ENCODE data around the gene ZNF416.

ZNF416 gene

DNA sequence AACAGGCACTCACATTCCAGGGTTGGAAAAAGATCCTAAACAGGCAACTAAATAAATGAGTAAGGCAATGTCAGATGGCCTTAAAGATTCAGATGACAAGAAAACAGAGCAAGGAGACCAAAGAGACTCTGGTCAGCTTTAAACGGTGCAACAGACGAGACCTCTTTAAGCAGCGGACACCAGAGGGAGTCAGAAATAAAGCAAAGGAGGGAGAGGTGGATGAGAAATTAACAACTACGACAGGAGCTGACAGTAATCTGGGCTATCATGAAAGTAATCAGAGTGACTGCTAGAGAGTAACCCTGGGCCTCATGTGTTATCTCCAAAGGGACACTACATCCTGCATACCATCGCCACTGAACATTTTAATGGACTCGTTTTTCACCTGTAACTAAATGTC, 20.2 kb downstream of the ZNF416 start:
- DNase-seq, result no peak

GRCh38 chr19:57557659-57558058, 21.1 kb downstream of the ZNF416 start:
- no peak for DNase-seq

DNA sequence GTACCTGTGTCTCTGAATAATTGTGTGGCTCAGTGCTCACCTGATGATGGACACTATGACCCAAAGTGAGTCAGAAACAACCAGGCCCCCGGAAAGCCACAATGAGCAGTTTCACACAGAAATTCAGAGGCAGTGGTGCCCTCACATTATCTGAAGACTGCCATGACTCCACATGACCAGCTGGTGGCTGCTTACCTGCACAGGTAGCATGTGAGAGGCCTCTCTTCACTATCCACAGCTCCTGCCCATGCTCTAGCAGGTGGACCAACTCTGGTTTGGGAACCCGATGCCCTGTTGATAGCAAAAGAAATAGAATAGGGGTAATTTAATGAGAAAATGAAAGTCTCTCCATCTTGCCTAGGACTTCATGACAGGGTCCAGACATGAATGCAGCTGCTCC, 26.3 kb downstream of the ZNF416 start:
- no peak for DNase-seq

GRCh38 chr19:57546513-57546912, 32.2 kb downstream of the ZNF416 start:
- DNase-seq, result no peak

GRCh38 chr19:57537953-57538547, 40.7 kb downstream of the ZNF416 start:
- no peak for DNase-seq

DNA sequence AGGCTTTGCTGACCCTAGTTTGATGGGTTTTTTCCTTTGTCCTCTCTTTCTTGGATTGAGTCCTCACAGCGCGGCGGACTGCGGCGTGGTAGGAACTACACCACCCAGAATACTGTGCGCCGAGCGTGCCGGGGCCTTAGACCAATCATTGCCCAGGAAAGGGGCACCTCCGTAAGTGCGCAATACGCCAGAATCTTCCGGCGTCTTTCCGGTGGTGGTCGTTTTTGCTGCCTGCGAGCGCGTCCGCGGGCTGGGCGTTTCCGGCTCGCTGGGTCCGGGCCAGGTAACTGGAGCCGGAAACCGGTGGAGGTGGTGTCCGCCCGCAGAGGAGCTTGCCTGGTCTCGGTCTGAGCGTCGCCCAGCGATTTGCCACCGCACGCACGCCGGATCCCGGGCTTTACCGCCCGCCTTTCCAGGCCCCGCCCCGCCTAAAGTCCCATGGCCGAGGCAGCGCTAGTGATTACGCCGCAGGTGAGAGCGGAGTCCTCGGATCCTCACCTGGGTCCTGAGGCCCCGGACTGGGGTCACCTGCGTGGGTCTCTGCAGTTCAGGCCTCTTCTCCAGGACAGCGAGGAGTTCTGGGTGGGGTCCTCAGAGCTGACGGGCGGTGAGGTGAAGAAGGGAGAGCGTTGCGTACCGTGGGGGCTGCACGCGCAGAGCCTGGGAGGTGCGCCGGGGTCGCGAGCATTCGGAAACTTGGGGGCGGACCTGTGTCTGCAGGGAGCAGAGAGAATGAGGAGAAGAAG, 51.4 kb downstream of the ZNF416 start, which contains the start of gene ZNF549:
Gene ZNF549 (plus strand): TSS at position 221 of the 746 bp plus-strand sequence. CDS start 218 bp downstream, at position 439.
- DNase-seq, result peak; percentile 97

All from islet precursor cell (in vitro differentiated cells).